CD14-positive monocyte (primary cell): Measurements from ENCODE around the gene LRP1B. TPM values are rescaled to one million over a fixed set of nuclear protein-coding genes. Genes with fewer than 3 reads are reported as not detected.

ENCODE experiments used
- DNase-seq, 3 donors: peaks; one replicate each; pipeline ENCODE4 v3.0.0-alpha.2; 2011 to 2022
- H2AFZ ChIP-seq: 2 replicates; pipeline ENCODE4 v1.6.0; 2012; ENCODE audit warnings: mild to moderate bottlenecking, low read depth, low read length, inconsistent platforms; ENCODE audit not compliant: insufficient read depth, poor library complexity, severe bottlenecking
- H3K27ac ChIP-seq, 2 donors: 1 replicate in 1 of 2; 2 replicates in 1 of 2; pipeline ENCODE4 v1.5.1; 2012 to 2013; ENCODE audit warnings: low read length in 2 of 2, control low read depth in 1 of 2, inconsistent platforms in 1 of 2, low read depth in 1 of 2, mild to moderate bottlenecking in 1 of 2
- H3K27me3 ChIP-seq, 2 donors: one replicate each; pipeline versions ENCODE4 v1.6.0 to v1.6.1; 2011 to 2013; ENCODE audit warnings: low read length in 2 of 2; ENCODE audit not compliant: control insufficient read depth in 2 of 2, insufficient read depth in 2 of 2
- H3K36me3 ChIP-seq, 2 donors: replicated peaks in 1 of 2; 1 replicate in 1 of 2; 2 replicates in 1 of 2; pipeline versions ENCODE4 v1.5.1 to v1.6.1; 2012 to 2013; ENCODE audit warnings: low read length in 2 of 2, control low read depth in 1 of 2, inconsistent platforms in 1 of 2, mild to moderate bottlenecking in 1 of 2; ENCODE audit not compliant: insufficient read depth in 2 of 2, control insufficient read depth in 1 of 2
- H3K4me1 ChIP-seq, 2 donors: 1 replicate in 1 of 2; 2 replicates in 1 of 2; pipeline versions ENCODE4 v1.5.1 to v1.6.1; 2012 to 2013; ENCODE audit warnings: low read length in 2 of 2, control low read depth in 1 of 2, inconsistent platforms in 1 of 2, mild to moderate bottlenecking in 1 of 2, moderate library complexity in 1 of 2; ENCODE audit not compliant: insufficient read depth in 2 of 2, control insufficient read depth in 1 of 2
- H3K4me2 ChIP-seq: replicated peaks from 2 replicates; pipeline ENCODE3; 2012; ENCODE audit warnings: low read length, moderate library complexity, mild to moderate bottlenecking; ENCODE audit not compliant: poor library complexity, severe bottlenecking; ENCODE audit errors: extremely low read depth
- H3K4me3 ChIP-seq, 3 experiments: fragments of 200-600 bp in 1 of 3; sonication (generic) in 1 of 3; replicated peaks in 1 of 3; 1 replicate in 2 of 3; 2 replicates in 1 of 3; pipeline ENCODE4 v1.5.1; 2011 to 2013; ENCODE audit warnings: low read length in 3 of 3, mild to moderate bottlenecking in 3 of 3, control low read depth in 2 of 3, low read depth in 2 of 3, inconsistent platforms in 1 of 3, moderate library complexity in 1 of 3
- H3K79me2 ChIP-seq: 2 replicates; pipeline ENCODE4 v1.6.0; 2012; ENCODE audit warnings: mild to moderate bottlenecking, control low read depth, inconsistent platforms, low read length, moderate library complexity; ENCODE audit not compliant: insufficient read depth
- H3K9ac ChIP-seq: 2 replicates; pipeline ENCODE4 v1.6.0; 2017; ENCODE audit warnings: low read length, mild to moderate bottlenecking; ENCODE audit not compliant: insufficient read depth, poor library complexity, severe bottlenecking
- H3K9me3 ChIP-seq, 2 donors: replicated peaks in 1 of 2; 1 replicate in 1 of 2; 2 replicates in 1 of 2; pipeline versions ENCODE4 v1.5.1 to v1.6.1; 2012 to 2013; ENCODE audit warnings: low read length in 2 of 2, control low read depth in 1 of 2; ENCODE audit not compliant: control insufficient read depth in 1 of 2, insufficient read depth in 1 of 2
- H4K20me1 ChIP-seq: 2 replicates; pipeline ENCODE4 v1.6.0; 2012; ENCODE audit warnings: mild to moderate bottlenecking, low read length, control low read depth, moderate library complexity; ENCODE audit not compliant: insufficient read depth
- H3K27ac Mint-ChIP-seq, 7 donors: one replicate each; pipeline ENCODE4 v1.8.0; 2020; ENCODE audit warnings: mild to moderate bottlenecking in 7 of 7, mixed read lengths in 7 of 7, moderate library complexity in 6 of 7, inconsistent platforms in 2 of 7
- H3K27me3 Mint-ChIP-seq, 3 donors: one replicate each; pipeline ENCODE4 v1.8.0; 2021 to 2022; ENCODE audit warnings: low read depth in 3 of 3, mild to moderate bottlenecking in 3 of 3, mixed read lengths in 3 of 3, moderate library complexity in 3 of 3, inconsistent platforms in 1 of 3
- H3K36me3 Mint-ChIP-seq, 2 donors: one replicate each; pipeline ENCODE4 v1.8.0; 2020; ENCODE audit warnings: mixed read lengths in 2 of 2, inconsistent platforms in 1 of 2, mild to moderate bottlenecking in 1 of 2
- H3K4me1 Mint-ChIP-seq: one replicate; pipeline ENCODE4 v1.8.0; 2020; ENCODE audit warnings: mild to moderate bottlenecking, mixed read lengths
- H3K4me3 Mint-ChIP-seq, 2 donors: one replicate each; pipeline ENCODE4 v1.8.0; 2020; ENCODE audit warnings: mild to moderate bottlenecking in 2 of 2, mixed read lengths in 2 of 2, moderate library complexity in 1 of 2
- H3K9me3 Mint-ChIP-seq, 7 donors: one replicate each; pipeline ENCODE4 v1.8.0; 2020 to 2022; ENCODE audit warnings: mixed read lengths in 7 of 7, mild to moderate bottlenecking in 6 of 7, moderate library complexity in 6 of 7, inconsistent platforms in 2 of 7
- CTCF ChIP-seq: fragments of 200-600 bp; IDR thresholded peaks from one replicate; pipeline ENCODE4 v1.8.0; 2022; ENCODE audit warnings: antibody characterized with exemption, mild to moderate bottlenecking
- whole genome bisulfite sequencing: methylation state at CpG from one replicate; pipeline ENCODE4 v1.1.5; 2013; ENCODE audit warnings: missing lambda C conversion rate; ENCODE audit not compliant: insufficient coverage; 5-methylcytosine and 5-hydroxymethylcytosine counted together
- intact Hi-C, 2 donors: fragments of 100-400 bp; cut with micrococcal nuclease; formaldehyde crosslinking; loops; one replicate each; pipeline versions ENCODE4 v1.15.0 to v1.15.1; 2023
- polyA plus RNA-seq, 3 donors: library from polyadenylated mRNA; depleted of rRNA in 1 of 3; unstranded in 2 of 3; stranded (reverse) in 1 of 3; fragments of 300-500 nt in 2 of 3; fragments of >200 nt in 1 of 3; fragmentation: Illumina TruSeq in 2 of 3; gene quantifications; 1 replicate in 2 of 3; 2 replicates in 1 of 3; pipeline ENCODE4 v1.2.3, GENCODE V29; 2012 to 2021

LRP1B gene
- polyA plus RNA-seq, 3 donors, result not detected

DNA sequence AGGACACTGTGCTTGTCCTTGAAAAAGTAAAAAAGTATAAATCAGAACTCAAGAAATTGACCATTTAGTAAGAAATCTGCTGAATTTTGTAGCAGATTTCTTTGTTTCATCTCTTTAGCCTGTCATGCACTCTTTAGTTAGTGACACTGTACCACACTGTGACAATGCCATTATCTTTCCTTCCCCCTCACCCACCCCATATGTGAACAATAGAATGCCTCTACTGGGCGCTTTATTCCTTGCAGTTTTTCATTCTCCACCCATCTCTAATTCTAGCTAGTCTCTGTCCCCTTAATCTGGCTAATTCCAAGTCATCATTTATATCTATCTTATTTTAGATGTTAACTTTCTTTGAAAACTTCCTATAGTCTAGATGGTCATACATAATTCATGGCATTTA is 241.0 kb downstream of the LRP1B start:
- H3K27me3 Mint-ChIP-seq, result no peaks in the 10 kb centered on the region
- H3K36me3 ChIP-seq, result no peaks in the 10 kb centered on the region
- H3K36me3 Mint-ChIP-seq, result no peaks in the 10 kb centered on the region
- H3K4me1 ChIP-seq, result no peaks in the 10 kb centered on the region
- H3K27ac Mint-ChIP-seq, result no peak overlapping the region
- no peak overlapping the region for H3K4me2 ChIP-seq
- H3K79me2 ChIP-seq, result no peaks in the 10 kb centered on the region
- no peak for TF ChIP-seq CTCF
- no CpG with 5 or more reads among the region's 1 CpG for WGBS
- intact Hi-C loops, result no loop called here
- H3K9me3 ChIP-seq, result no peaks in the 10 kb centered on the region
- H3K9ac ChIP-seq, result no peak overlapping the region
- no peak overlapping the region for H3K4me3 Mint-ChIP-seq
- no peak overlapping the region for H3K27ac ChIP-seq
- H3K4me1 Mint-ChIP-seq, result no peaks in the 10 kb centered on the region
- no peaks in the 10 kb centered on the region for H3K27me3 ChIP-seq
- H3K9me3 Mint-ChIP-seq, result peaks cover 0 to 6% (median 0%) of the 10 kb centered on the region in 7 donors
- no peak overlapping the region for H2AFZ ChIP-seq
- H4K20me1 ChIP-seq, result no peaks in the 10 kb centered on the region
- no peak for DNase-seq
- H3K4me3 ChIP-seq, result no peak overlapping the region

- Mint-ChIP-seq H3K27me3 (no peaks in the 10 kb centered on the region), H3K9me3 (peaks cover 0 to 4% (median 0%) of the 10 kb centered on the region in 7 donors), H3K27ac (no peak overlapping the region), H3K4me1 (no peaks in the 10 kb centered on the region), H3K36me3 (no peaks in the 10 kb centered on the region), H3K4me3 (no peak overlapping the region)
- Histone ChIP-seq H2AFZ (no peak overlapping the region), H3K27me3 (no peaks in the 10 kb centered on the region), H3K27ac (no peak overlapping the region), H3K4me2 (no peak overlapping the region), H4K20me1 (no peaks in the 10 kb centered on the region), H3K9me3 (no peaks in the 10 kb centered on the region), H3K9ac (no peak overlapping the region), H3K79me2 (no peaks in the 10 kb centered on the region), H3K4me3 (no peak overlapping the region), H3K36me3 (no peaks in the 10 kb centered on the region), H3K4me1 (no peaks in the 10 kb centered on the region)
- no CpG with 5 or more reads among the region's 1 CpG for WGBS
- TF ChIP-seq CTCF, result no peak
- intact Hi-C loops, result no loop called here
- no peak for DNase-seq
These were observed 241.7 kb downstream of the LRP1B start for GRCh38 chr2:141888987-141889555.
